ENCODE results near the gene KLK15. TPM values are rescaled to one million over a fixed set of nuclear protein-coding genes. Genes with fewer than 3 reads are reported as not detected.

KLK15 gene
- total RNA-seq, 2 experiments from 2014 or later, result not detected

DNA sequence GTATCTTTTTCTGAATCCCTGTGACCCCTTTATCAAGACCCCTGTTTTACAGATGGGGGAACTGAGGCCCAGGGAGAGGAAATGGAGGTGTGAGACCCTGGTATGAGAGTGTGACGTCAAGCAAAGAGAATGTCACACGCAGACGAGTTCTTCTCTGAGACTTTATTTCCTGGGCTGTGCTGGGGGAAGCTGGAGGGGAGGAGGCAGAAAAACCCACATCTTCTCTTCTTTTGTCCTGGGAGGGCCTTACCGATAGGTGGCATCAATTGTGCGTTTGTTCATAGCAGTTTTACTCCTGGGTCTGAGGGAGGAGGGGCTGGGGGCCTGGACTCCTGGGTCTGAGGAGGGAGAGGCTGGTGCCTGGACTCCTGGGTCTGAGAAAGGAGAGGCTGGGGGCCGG, 4.9 kb upstream of the KLK15 start:
- H3K27me3 Mint-ChIP-seq (ENCODE audit: low read depth), result peaks cover 35% of the 10 kb centered on the region
- H3K36me3 Mint-ChIP-seq (ENCODE audit: low read depth), result no peaks in the 10 kb centered on the region
- CTCF ChIA-PET, result no interaction called here
- intact Hi-C loops (cut with micrococcal nuclease), result loop anchor here (5.0 kb wide), 1 partner anchor 84 kb away; no protein-coding TSS in a partner anchor
- peaks cover 1% of the 10 kb centered on the region for H3K9me3 Mint-ChIP-seq
- no peak overlapping the region for H3K4me3 Mint-ChIP-seq
- H3K27ac Mint-ChIP-seq, result no peak overlapping the region
- peaks cover 7% of the 10 kb centered on the region for H3K4me1 Mint-ChIP-seq (ENCODE audit: low read depth)
- DNase-seq, result no peak

DNA sequence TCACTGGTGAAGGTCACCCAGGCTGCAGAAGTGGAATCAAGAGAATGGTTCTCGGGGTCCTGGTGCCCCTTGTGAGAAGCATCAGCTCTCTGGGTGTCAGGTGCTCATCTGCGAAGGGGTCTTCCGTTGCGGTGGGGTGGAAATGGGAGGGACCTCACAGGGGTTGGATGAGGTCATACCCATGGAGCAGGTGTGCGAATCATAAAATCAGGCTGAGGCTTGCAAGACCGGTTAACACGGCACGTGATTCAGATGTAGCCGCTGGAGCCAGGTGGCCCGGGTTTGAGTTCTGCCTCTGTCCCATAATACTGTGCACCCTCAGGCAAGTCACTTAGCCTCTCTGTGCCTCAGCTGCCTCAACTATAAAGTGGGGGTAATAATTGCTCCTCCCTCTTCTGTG, 3.9 kb upstream of the KLK15 start:
- H3K4me3 Mint-ChIP-seq, result no peak overlapping the region
- H3K9me3 Mint-ChIP-seq, result no peaks in the 10 kb centered on the region
- H3K27ac Mint-ChIP-seq, result no peak overlapping the region
- CTCF ChIA-PET, result no interaction called here
- DNase-seq, result no peak
- H3K27me3 Mint-ChIP-seq (ENCODE audit: low read depth), result peaks cover 39% of the 10 kb centered on the region
- no peaks in the 10 kb centered on the region for H3K36me3 Mint-ChIP-seq (ENCODE audit: low read depth)
- H3K4me1 Mint-ChIP-seq (ENCODE audit: low read depth), result peaks cover 7% of the 10 kb centered on the region
- intact Hi-C loops (cut with micrococcal nuclease), result loop anchor here (2.0 to 5.0 kb wide), 2 partner anchors 32 to 85 kb away; no protein-coding TSS in a partner anchor

DNA sequence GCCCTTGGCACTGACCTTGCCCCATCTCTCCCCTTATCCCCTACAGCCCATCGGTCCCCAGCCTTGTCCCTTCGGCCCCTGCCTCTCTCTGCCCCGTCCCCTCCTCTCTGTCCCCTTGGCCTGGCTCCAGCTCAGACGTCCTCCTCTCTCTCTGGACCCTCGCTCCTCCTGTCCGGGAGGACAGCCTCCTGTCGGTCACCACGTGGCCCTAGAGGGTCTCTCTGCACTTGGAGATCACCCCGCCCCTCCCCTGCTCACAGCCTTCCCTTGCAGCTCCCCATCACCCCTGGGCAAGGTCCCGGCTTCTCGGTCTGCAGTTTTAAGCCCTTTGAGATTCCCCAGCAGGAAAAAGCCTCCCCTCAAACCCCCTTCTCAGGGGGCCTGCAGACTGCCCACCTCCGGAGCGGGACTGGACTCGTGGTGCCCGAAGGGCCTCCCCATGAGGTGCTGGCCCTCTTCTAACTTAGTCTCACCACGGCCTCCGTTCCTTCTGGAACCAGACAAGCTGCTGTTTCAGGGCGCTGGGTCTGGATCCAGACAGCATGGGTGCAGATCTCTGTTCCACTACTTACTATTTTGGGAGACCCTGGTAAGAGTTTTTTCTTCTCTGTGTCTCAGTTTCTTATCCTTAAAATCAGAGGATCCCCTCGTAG, 3.3 kb upstream of the KLK15 start:
- H3K9me3 Mint-ChIP-seq, result no peaks in the 10 kb centered on the region
- intact Hi-C loops (cut with micrococcal nuclease), result loop anchor here (2.0 to 5.0 kb wide), 2 partner anchors 32 to 86 kb away; no protein-coding TSS in a partner anchor
- H3K4me1 Mint-ChIP-seq (ENCODE audit: low read depth), result peaks cover 7% of the 10 kb centered on the region
- no peak for DNase-seq
- no peak overlapping the region for H3K27ac Mint-ChIP-seq
- CTCF ChIA-PET, result no interaction called here
- no peaks in the 10 kb centered on the region for H3K36me3 Mint-ChIP-seq (ENCODE audit: low read depth)
- H3K27me3 Mint-ChIP-seq (ENCODE audit: low read depth), result peaks cover 40% of the 10 kb centered on the region
- peak overlapping the region; percentile 73 for H3K4me3 Mint-ChIP-seq

DNA sequence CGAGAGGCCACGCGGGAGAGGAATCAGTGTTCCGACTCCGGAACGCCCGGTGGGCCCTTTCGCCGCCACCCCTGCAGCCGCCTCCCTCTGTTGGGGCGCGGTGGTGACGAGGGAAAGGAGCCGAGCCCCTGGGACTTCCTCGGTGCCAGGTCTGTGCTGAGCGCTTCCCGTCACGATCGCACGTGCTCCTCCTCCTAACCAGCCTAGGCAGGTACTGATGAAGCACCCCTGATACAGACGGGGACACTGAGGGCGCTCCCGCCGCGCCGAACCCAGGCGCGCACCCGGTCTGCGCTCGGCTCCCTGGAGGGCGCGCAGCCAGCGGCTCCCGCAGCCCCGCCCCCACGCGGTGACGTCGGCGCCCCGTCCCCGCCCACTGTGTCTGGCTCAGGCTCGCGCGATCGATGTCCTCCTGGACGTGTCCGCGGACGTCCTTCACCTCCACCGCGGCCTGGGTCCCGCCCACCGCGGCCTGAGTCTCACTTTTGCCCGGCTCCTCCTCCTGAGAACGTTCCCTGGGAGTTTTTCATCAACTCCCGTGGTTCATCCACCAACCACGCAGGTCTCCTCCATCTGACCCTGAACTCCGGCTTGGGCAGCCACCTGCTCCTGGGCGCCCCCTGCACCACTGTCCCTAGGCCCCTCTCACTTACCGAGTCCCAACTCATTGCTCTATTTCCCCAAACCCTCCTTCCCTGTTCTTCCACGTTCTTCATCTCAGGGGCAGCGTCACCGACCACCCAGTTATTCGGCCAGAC, 2.6 kb upstream of the KLK15 start:
- CTCF ChIA-PET, result no interaction called here
- peak; percentile 78 for DNase-seq
- Mint-ChIP-seq H3K27ac (no peak overlapping the region), H3K9me3 (no peaks in the 10 kb centered on the region), H3K27me3 (ENCODE audit: low read depth) (peaks cover 47% of the 10 kb centered on the region), H3K4me1 (ENCODE audit: low read depth) (peaks cover 7% of the 10 kb centered on the region), H3K4me3 (peak overlapping the region; percentile 73), H3K36me3 (ENCODE audit: low read depth) (no peaks in the 10 kb centered on the region)
- intact Hi-C loops (cut with micrococcal nuclease), result loop anchor here (2.0 to 5.0 kb wide), 3 partner anchors 19 to 86 kb away; no protein-coding TSS in a partner anchor

DNA sequence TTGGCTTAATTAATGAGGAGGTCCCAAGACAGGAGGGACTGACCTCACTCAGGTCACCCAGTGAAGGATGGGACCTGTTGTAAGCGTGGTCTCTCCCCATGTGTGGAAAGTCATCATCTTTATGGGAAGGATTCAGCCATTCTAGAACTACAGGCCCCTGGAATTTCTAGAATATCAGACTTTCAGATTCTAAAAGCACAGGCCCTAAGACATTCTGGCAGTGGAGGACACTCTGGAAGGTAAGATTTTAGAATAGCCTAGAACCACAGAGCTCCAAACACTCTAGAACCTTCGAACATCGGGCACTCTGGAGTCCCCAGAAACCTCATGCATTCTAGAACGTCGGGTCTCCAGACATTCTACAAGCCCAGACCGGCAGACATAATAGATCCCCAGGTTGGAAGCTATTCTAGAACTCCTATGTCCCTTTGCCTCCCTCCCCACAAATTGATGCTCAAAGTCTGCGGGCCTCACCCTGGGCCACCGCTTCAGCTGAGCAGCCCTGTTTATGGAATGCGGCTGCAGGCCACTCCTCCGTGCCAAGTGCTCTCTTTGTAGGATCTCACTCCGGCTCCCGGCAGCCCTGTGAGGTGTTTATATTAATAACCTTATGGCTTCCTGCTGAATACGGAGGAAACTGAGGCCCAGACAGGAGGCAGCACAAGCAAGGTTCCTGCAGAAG, 1.9 kb upstream of the KLK15 start:
- Mint-ChIP-seq H3K36me3 (ENCODE audit: low read depth) (no peaks in the 10 kb centered on the region), H3K4me1 (ENCODE audit: low read depth) (peaks cover 7% of the 10 kb centered on the region), H3K9me3 (no peaks in the 10 kb centered on the region), H3K4me3 (peak overlapping the region; percentile 73), H3K27ac (no peak overlapping the region), H3K27me3 (ENCODE audit: low read depth) (peaks cover 46% of the 10 kb centered on the region)
- intact Hi-C loops (cut with micrococcal nuclease), result loop anchor here (2.0 to 5.0 kb wide), 2 partner anchors 18 to 87 kb away; no protein-coding TSS in a partner anchor
- CTCF ChIA-PET, result no interaction called here
- DNase-seq, result no peak

DNA sequence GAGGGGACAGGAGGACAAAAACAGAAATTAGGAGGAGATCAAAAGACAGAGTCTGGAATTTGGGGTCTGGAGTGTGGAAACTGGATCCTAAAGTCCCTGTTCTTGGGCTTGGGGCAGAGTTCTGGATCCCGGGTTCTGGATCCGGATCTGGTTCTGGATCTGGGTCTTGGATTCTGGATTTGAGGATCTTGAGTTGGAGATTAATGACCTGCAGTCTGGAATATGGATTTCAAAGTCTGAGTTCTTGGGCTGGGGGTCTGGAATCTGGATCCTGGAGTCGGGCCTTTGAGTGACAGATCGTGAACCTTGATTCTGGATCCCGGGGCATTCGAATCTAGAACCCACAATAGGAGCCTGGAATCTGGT, 411 bp upstream of the KLK15 start:
- DNase-seq, result no peak
- Mint-ChIP-seq H3K27me3 (ENCODE audit: low read depth) (peaks cover 42% of the 10 kb centered on the region), H3K27ac (no peak overlapping the region), H3K9me3 (no peaks in the 10 kb centered on the region), H3K36me3 (ENCODE audit: low read depth) (no peaks in the 10 kb centered on the region), H3K4me3 (no peak overlapping the region), H3K4me1 (ENCODE audit: low read depth) (peaks cover 7% of the 10 kb centered on the region)
- CTCF ChIA-PET, result no interaction called here
- intact Hi-C loops (cut with micrococcal nuclease), result loop anchor here (2.0 kb wide), 1 partner anchor 17 kb away; no protein-coding TSS in a partner anchor

DNA sequence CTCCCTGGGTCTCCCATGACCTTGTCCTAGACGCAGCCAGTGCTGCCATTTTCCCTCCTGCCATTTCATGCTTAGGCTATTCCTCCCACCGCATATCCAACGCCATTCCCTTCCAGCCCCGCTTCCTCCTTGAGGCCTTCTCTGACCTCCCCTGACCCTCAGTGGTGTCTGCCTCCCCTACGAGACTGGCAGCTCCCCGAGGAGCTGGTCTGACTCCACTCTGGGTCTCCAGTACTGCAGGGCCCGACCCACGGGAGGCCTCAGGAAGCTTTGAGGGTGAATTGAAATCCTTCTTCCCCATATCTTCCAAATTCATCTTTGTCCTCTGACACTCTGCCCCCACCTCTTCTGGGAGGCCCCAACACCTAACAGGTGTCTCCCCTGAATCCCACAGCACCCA, 708 bp downstream of the KLK15 start:
- CTCF ChIA-PET, result no interaction called here
- no peak for DNase-seq
- Mint-ChIP-seq H3K4me1 (ENCODE audit: low read depth) (peaks cover 7% of the 10 kb centered on the region), H3K9me3 (no peaks in the 10 kb centered on the region), H3K27me3 (ENCODE audit: low read depth) (peaks cover 38% of the 10 kb centered on the region), H3K27ac (no peak overlapping the region), H3K4me3 (no peak overlapping the region), H3K36me3 (ENCODE audit: low read depth) (no peaks in the 10 kb centered on the region)
- intact Hi-C loops (cut with micrococcal nuclease), result no loop called here

DNA sequence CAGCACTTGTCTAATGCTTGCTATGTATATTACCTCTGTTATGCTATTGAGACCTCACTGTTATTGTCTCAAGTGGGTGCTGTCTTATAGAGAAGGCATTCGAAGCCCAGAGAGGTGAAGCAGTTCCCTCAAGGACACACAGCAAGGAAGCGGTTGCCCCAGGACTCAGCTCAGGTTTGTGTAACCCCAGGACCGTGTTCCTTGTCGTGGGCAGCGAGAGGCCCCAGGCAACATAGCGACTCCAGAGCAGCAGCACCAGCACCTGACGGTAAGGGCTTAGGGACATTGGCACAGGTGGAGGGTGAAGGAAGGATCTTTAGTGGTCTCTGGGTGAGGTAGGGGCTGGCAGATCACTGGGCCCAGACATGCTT, 2.4 kb downstream of the KLK15 start:
- H3K27ac Mint-ChIP-seq, result no peak overlapping the region
- H3K4me1 Mint-ChIP-seq (ENCODE audit: low read depth), result peaks cover 4% of the 10 kb centered on the region

DNA sequence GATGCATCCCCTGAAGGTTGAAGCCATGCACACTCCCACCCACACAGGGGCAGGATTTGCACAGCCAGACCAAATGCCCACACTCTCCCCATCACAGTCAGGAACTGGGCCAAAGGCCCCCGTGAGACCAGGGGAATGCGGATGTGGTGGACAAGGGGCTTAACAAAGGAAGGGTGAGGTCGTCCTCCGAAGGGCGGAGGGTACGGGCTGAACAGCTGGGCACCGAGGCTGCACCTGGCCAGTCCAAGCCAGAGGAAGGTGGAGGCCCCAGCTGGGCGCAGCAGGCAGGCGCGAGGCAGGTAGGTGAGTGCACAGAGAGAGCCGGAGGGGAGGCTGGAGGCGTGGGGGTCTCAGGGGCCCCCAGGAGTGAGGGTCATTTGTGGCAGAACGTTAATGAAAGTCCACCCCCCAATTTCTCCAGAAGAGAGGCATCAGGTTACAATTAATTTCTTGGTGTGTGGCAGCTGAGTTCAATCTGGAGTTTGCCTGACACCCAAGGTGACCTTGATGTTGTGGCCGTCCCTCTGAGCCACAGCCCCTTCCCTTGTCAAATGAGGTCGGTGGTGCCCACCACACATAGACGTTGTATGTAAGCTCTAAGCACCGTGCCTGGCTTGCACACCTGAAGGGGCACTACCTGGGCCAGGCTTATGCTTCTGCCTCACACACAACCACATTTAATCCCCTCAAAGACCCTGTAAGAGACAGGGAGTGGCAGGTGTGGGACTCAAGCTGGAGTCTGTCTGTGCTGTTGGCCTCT, 2.9 kb downstream of the KLK15 start:
- H3K9me3 Mint-ChIP-seq, result no peaks in the 10 kb centered on the region
- CTCF ChIA-PET, result no interaction called here
- no peak for DNase-seq
- H3K36me3 Mint-ChIP-seq (ENCODE audit: low read depth), result no peaks in the 10 kb centered on the region
- intact Hi-C loops (cut with micrococcal nuclease), result no loop called here
- no peak overlapping the region for H3K4me3 Mint-ChIP-seq
- H3K4me1 Mint-ChIP-seq (ENCODE audit: low read depth), result peaks cover 3% of the 10 kb centered on the region
- no peak overlapping the region for H3K27ac Mint-ChIP-seq
- H3K27me3 Mint-ChIP-seq (ENCODE audit: low read depth), result peaks cover 33% of the 10 kb centered on the region

More for the DNA sequence above, 2.4 kb downstream of the KLK15 start:
- CTCF ChIA-PET, result no interaction called here
- Mint-ChIP-seq H3K27me3 (ENCODE audit: low read depth) (peaks cover 33% of the 10 kb centered on the region), H3K9me3 (no peaks in the 10 kb centered on the region), H3K4me3 (no peak overlapping the region), H3K36me3 (ENCODE audit: low read depth) (no peaks in the 10 kb centered on the region)
- DNase-seq, result no peak
- intact Hi-C loops (cut with micrococcal nuclease), result no loop called here

DNA sequence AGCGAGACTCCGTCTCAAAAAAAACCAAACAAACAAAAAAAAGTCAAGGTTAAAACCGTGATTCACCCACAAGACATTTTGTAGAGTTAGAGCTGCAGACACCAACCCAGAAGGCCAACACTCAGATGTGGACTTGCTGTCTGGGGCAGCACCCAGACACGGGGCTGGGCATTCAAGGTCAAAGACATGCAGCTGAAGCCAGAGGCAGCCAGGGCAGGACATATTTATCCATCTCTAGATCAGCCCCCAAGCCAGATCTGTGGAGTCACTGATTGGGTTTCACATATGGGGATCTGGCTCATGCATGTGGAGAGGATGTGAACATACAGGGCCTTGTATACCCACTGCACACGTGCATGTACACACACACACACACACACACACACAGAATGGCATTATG, 3.6 kb downstream of the KLK15 start:
- H3K36me3 Mint-ChIP-seq (ENCODE audit: low read depth), result no peaks in the 10 kb centered on the region
- no peaks in the 10 kb centered on the region for H3K9me3 Mint-ChIP-seq
- H3K27me3 Mint-ChIP-seq (ENCODE audit: low read depth), result peaks cover 27% of the 10 kb centered on the region
- H3K4me3 Mint-ChIP-seq, result no peak overlapping the region
- CTCF ChIA-PET, result interaction anchor here (0.7 kb wide), 1 partner anchor 13 kb away, joined by 3 read pairs; no protein-coding TSS in a partner anchor
- no peak for DNase-seq
- no peak overlapping the region for H3K27ac Mint-ChIP-seq
- no peaks in the 10 kb centered on the region for H3K4me1 Mint-ChIP-seq (ENCODE audit: low read depth)
- intact Hi-C loops (cut with micrococcal nuclease), result no loop called here

DNA sequence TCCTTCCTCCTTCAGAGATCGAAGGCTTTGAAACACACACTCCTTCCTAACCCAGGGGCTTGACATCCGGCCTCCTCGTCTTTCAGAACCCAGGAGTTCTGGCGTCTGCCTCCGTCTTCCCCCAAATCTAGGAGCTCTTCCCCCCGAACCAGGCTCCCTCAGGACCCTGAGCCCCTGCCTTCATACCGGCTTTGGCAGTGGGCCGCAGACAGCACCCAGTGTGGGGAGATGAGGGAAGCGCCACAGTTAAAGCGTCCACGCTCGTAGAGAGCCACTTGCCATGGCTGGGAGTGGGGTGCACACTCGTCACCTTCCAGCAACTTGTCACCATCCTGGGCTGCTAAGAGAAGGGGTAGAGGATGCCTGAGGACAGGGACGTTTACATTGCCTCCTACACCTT, 5.9 kb downstream of the KLK15 start:
- H3K4me1 Mint-ChIP-seq (ENCODE audit: low read depth), result no peaks in the 10 kb centered on the region
- CTCF ChIA-PET, result no interaction called here
- H3K27ac Mint-ChIP-seq, result no peak overlapping the region
- H3K4me3 Mint-ChIP-seq, result no peak overlapping the region
- no peak for DNase-seq
- peaks cover 29% of the 10 kb centered on the region for H3K27me3 Mint-ChIP-seq (ENCODE audit: low read depth)
- no peaks in the 10 kb centered on the region for H3K9me3 Mint-ChIP-seq
- intact Hi-C loops (cut with micrococcal nuclease), result no loop called here
- H3K36me3 Mint-ChIP-seq (ENCODE audit: low read depth), result no peaks in the 10 kb centered on the region
